SU-DHL-6 (cell line): ENCODE data around the gene M6PR.
"Not testable (repeated sequence)": the region's sequence is repeated elsewhere in the genome, so short reads cannot be mapped to it uniquely, and the experiment has no call there.

Experiments
- H2AFZ ChIP-seq: fragments of 200-600 bp; sonication (generic); 2 replicates; pipeline ENCODE4 v1.6.1; 2014; ENCODE audit warnings: low read depth, mild to moderate bottlenecking, moderate library complexity, mixed read lengths, antibody characterized with exemption, low read length; ENCODE audit not compliant: severe bottlenecking
- H3F3A ChIP-seq: fragments of 200-600 bp; shearing (Covaris generic); 2 replicates; pipeline ENCODE4 v1.6.0; 2016; ENCODE audit warnings: antibody characterized with exemption, mild to moderate bottlenecking; ENCODE audit not compliant: insufficient read depth
- H3K27ac ChIP-seq: fragments of 200-600 bp; sonication (generic); 2 replicates; pipeline ENCODE4 v1.5.1; 2016; ENCODE audit warnings: low read depth, mild to moderate bottlenecking, low read length, moderate library complexity, mixed read lengths
- H3K27me3 ChIP-seq: fragments of 200-600 bp; sonication (generic), shearing (Covaris generic); 2 replicates; pipeline ENCODE4 v1.6.0; 2014; ENCODE audit warnings: mild to moderate bottlenecking, low read length
- H3K36me3 ChIP-seq: fragments of 200-600 bp; sonication (generic); 2 replicates; pipeline ENCODE4 v1.6.1; 2014; ENCODE audit warnings: mild to moderate bottlenecking, low read length, mixed read lengths
- H3K4me2 ChIP-seq: fragments of 300-600, 200-600 bp; shearing (Covaris generic), sonication (generic); 2 replicates; pipeline ENCODE4 v1.6.0; 2014; ENCODE audit warnings: low read length, low read depth, mild to moderate bottlenecking; ENCODE audit not compliant: poor library complexity, severe bottlenecking
- H3K4me3 ChIP-seq: fragments of 200-600 bp; sonication (generic); 2 replicates; pipeline ENCODE4 v1.5.1; 2014; ENCODE audit warnings: antibody characterized with exemption, low read length, mild to moderate bottlenecking, mixed read lengths; ENCODE audit not compliant: insufficient read depth, poor library complexity, severe bottlenecking
- H3K79me2 ChIP-seq: fragments of 200-600 bp; sonication (generic); 2 replicates; pipeline ENCODE4 v1.6.1; 2014; ENCODE audit warnings: mild to moderate bottlenecking, low read length, moderate library complexity; ENCODE audit not compliant: insufficient read depth
- H3K9ac ChIP-seq: fragments of 200-600 bp; sonication (generic); 2 replicates; pipeline ENCODE4 v1.7.0; 2014; ENCODE audit warnings: mild to moderate bottlenecking, low read length
- H3K9me2 ChIP-seq: fragments of 200-600 bp; sonication (generic); replicated peaks from 2 replicates; pipeline ENCODE4 v1.6.1; 2014; ENCODE audit warnings: low read length; ENCODE audit not compliant: insufficient read depth
- H3K9me3 ChIP-seq: fragments of 200-600 bp; sonication (generic); 2 replicates; pipeline ENCODE4 v1.6.1; 2014; ENCODE audit warnings: low read length, mixed read lengths; ENCODE audit not compliant: insufficient read depth
- H4K20me1 ChIP-seq: fragments of 200-600 bp; sonication (generic); 2 replicates; pipeline ENCODE4 v1.6.1; 2014; ENCODE audit warnings: low read depth, mild to moderate bottlenecking, antibody characterized with exemption, low read length, moderate library complexity, mixed read lengths
- CTCF ChIP-seq: fragments of 200-600 bp; sonication (generic); IDR thresholded peaks from one replicate; pipeline ENCODE4 v1.5.1; 2017; ENCODE audit warnings: antibody characterized with exemption, mild to moderate bottlenecking, low read length, moderate library complexity; ENCODE audit not compliant: insufficient read depth, poor library complexity, severe bottlenecking
- EZH2phosphoT487 ChIP-seq: fragments of 200-600 bp; sonication (generic), shearing (Covaris generic); conservative IDR thresholded peaks from 2 replicates; pipeline ENCODE4 v1.6.1; 2018; ENCODE audit warnings: mild to moderate bottlenecking, antibody characterized with exemption, low read length, moderate library complexity, mixed read lengths

The M6PR gene

DNA sequence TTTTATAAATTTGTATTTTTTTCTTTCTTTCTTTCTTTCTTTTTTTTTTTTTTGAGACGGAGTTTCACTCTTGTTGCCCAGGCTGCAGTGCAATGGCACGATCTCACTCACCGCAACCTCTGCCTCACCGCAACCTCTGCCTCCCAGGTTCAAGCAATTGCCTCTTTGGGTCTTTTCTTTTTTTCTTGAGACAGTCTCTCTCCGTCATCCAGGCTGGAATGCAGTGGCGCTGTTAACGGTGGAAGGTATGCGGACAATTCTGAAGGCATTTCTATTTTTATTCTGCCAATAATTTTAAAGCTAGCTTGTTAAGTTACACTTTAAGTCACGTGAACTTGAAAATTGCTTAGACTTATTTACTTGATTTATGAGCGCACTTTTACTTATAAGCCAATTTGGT is 43.9 kb downstream of the M6PR start:
- Histone ChIP-seq H2AFZ (no peak overlapping the region), H3F3A (no peaks in the 10 kb centered on the region), H3K27me3 (no peaks in the 10 kb centered on the region), H3K9me2 (no peaks in the 10 kb centered on the region), H3K36me3 (no peaks in the 10 kb centered on the region), H3K4me2 (no peak overlapping the region), H4K20me1 (no peaks in the 10 kb centered on the region), H3K4me3 (no peak overlapping the region), H3K9ac (no peak overlapping the region), H3K79me2 (no peaks in the 10 kb centered on the region), H3K27ac (no peak overlapping the region), H3K9me3 (no peaks in the 10 kb centered on the region)
- no peak for TF ChIP-seq CTCF
- TF ChIP-seq EZH2phosphoT487 = no peak

DNA sequence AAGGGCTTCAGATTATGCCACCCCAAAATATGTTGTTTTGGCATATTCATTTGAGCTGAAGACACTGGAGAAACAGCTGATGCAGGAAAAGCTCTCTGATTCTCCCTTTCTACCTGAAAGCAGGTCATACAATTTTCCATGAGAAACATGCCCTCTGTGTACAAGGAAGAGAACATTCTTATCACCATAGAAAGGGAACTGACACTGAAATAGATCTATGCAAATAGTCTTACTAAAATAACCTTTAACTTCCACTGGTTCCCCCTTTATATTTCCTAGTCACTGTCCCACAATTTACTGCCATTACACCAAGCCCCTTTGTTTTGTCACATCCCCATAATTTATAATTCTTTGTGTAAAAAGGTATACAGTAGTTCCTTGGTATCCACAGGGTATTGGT is 44.8 kb downstream of the M6PR start:
- no peak overlapping the region for H3K4me2 ChIP-seq
- H4K20me1 ChIP-seq = no peaks in the 10 kb centered on the region
- H3K9me2 ChIP-seq = no peaks in the 10 kb centered on the region
- no peak overlapping the region for H2AFZ ChIP-seq
- H3K27me3 ChIP-seq = no peaks in the 10 kb centered on the region
- no peaks in the 10 kb centered on the region for H3F3A ChIP-seq
- TF ChIP-seq EZH2phosphoT487 = no peak
- TF ChIP-seq CTCF = no peak
- no peaks in the 10 kb centered on the region for H3K79me2 ChIP-seq
- no peak overlapping the region for H3K4me3 ChIP-seq
- H3K9me3 ChIP-seq = no peaks in the 10 kb centered on the region
- no peak overlapping the region for H3K9ac ChIP-seq
- no peak overlapping the region for H3K27ac ChIP-seq
- H3K36me3 ChIP-seq = no peaks in the 10 kb centered on the region

DNA sequence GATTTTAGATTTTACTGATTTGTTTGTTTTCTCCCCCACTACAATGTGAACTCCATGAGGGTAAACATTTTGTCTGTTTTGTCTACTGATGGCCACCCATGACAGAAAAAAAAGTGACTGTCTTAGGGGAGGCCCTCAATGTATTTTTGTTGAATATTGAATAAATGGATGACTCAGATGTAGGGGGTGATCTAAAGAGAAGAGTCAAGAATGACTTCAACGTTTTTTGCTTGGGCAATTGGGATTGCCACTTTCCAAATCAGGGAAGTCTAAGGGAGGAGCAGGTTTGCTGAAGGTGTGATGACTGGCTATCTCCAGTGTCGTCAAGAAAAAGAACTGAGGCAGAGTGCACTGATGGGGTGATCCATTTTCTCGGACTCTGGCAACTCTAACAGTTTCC is 45.8 kb downstream of the M6PR start:
- TF ChIP-seq EZH2phosphoT487 = no peak
- no peak for TF ChIP-seq CTCF
- no peaks in the 10 kb centered on the region for H3K27me3 ChIP-seq
- no peak overlapping the region for H3K9ac ChIP-seq
- H3K4me2 ChIP-seq = no peak overlapping the region
- H3K9me2 ChIP-seq = no peaks in the 10 kb centered on the region
- no peaks in the 10 kb centered on the region for H4K20me1 ChIP-seq
- H2AFZ ChIP-seq = no peak overlapping the region
- no peaks in the 10 kb centered on the region for H3F3A ChIP-seq
- H3K9me3 ChIP-seq = no peaks in the 10 kb centered on the region
- no peak overlapping the region for H3K27ac ChIP-seq
- no peak overlapping the region for H3K4me3 ChIP-seq
- H3K36me3 ChIP-seq = no peaks in the 10 kb centered on the region
- H3K79me2 ChIP-seq = no peaks in the 10 kb centered on the region

- not testable (repeated sequence) for H3K4me3 ChIP-seq, H3K27me3 ChIP-seq, H3K9me2 ChIP-seq, H3K36me3 ChIP-seq, H4K20me1 ChIP-seq, H3K4me2 ChIP-seq, H3K79me2 ChIP-seq, H3F3A ChIP-seq, H3K9ac ChIP-seq, H2AFZ ChIP-seq, H3K9me3 ChIP-seq, H3K27ac ChIP-seq
Measured at GRCh38 chr12:8902703-8903102, 46.7 kb downstream of the M6PR start.
